Measurements from ENCODE around the gene TCF4. TPM values are rescaled to one million over a fixed set of nuclear protein-coding genes. Genes with fewer than 3 reads are reported as not detected.

The TCF4 gene
- total RNA-seq, 1 experiment from 2014 or later: 14.7 TPM

GRCh38 chr18:55418439-55418838 lies 169.6 kb downstream of the TCF4 start:
- no peak for DNase-seq (ENCODE audit: low read depth)

GRCh38 chr18:55416791-55417190 lies 171.2 kb downstream of the TCF4 start:
- DNase-seq (ENCODE audit: low read depth): no peak

DNA sequence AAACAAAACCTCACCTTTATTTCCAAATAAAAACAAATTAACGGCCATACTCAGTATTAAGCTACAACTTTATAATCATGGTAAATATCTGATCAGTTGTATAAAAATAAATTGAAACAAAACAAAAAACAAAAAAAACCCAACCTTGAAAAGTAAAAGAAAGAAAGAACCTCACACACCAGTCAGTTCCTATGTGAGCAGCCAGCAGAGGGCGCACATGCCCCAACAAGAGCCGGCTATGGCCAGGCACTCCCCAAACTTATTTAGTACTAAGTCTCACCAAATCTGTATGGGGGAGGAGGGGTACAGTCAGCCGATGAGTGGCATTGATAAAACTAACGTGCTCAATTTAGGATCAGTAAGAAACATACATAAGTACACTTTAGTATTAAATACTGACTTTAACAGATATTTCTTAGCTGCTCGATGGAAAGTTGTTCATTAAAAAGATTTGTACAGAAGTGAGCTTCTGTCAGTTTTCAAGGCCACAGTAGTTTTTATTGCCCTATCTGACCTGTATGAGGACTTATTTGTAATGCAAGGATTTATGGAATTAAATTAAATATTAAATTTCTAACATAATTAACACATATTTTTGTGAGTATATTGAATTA lies 172.6 kb downstream of the TCF4 start:
- DNase-seq (ENCODE audit: low read depth): peak; percentile 57

GRCh38 chr18:55414475-55414874 lies 173.5 kb downstream of the TCF4 start:
- DNase-seq (ENCODE audit: low read depth): no peak

GRCh38 chr18:55413474-55413873 lies 174.5 kb downstream of the TCF4 start:
- peak; percentile 70 for DNase-seq (ENCODE audit: low read depth)

GRCh38 chr18:55407774-55408535 lies 180.0 kb downstream of the TCF4 start:
- no peak for DNase-seq (ENCODE audit: low read depth)

- no peak for DNase-seq (ENCODE audit: low read depth)
These were observed 180.8 kb downstream of the TCF4 start for GRCh38 chr18:55407191-55407590.

- no peak for DNase-seq (ENCODE audit: low read depth)
These were observed 181.5 kb downstream of the TCF4 start for GRCh38 chr18:55406451-55406991.

- peak; percentile 89 for DNase-seq (ENCODE audit: low read depth)
These were observed 182.0 kb downstream of the TCF4 start for GRCh38 chr18:55405893-55406406.

GRCh38 chr18:55405475-55405874 lies 182.5 kb downstream of the TCF4 start:
- DNase-seq (ENCODE audit: low read depth): no peak

DNA sequence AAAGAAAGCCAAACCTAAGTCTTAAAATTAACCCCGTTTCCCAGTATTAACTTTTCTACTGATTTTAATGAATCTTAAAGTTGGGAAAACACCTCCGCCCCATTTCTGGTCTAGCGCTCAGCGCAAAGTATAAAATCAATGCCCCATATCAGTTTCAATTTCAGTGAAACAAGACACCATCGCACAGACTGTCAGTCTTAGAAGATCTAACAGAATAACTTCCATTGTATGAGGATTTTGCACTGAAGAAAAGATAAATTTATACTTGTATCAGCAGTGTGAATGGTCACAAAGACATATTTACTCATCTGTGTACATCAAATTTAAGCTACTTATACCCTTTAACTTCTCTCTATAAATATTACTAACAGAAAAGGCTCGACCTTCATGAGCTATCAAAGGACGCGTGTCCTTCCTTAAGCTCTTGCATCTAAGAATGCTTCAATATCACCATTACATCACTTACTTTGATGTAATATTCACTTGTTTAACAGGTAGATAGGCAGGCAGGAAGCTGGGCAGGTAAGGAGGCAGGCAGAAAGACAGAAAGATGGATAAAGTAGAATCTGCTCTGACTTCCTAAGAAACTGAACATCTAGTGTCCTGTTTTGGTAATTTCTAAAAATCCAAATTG lies 183.0 kb downstream of the TCF4 start:
- DNase-seq (ENCODE audit: low read depth): no peak

DNA sequence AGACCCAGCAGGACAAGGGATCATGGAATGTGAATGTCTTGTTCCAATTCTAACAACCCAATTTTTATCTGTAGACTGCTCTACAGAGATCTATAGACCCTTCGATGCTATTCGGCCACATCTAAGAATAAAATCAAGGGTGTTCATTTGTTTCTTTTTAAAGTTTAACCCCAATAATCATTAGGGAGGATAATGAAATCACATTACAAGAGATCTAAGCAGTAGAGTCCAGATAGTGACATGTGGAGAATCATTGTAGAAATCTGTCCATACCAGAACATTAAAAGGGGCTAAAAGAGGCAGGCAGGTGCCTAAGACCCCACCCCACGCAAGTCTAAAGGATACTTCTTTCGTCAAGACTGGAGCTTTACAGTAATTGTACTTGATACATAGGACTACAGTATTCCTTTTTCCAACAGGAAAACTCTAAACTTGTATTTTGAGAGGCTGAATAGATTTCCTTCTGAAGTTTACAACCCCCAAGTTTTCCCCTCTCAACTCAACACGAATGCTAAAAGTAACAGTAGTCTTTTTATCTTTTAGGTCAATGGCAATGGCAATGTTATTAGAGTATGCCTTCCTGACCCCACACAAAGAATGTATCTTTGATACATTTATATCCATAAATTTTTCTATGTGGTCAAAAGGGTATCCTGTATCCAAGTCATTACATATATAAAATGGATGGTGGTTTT lies 183.7 kb downstream of the TCF4 start:
- no peak for DNase-seq (ENCODE audit: low read depth)

DNA sequence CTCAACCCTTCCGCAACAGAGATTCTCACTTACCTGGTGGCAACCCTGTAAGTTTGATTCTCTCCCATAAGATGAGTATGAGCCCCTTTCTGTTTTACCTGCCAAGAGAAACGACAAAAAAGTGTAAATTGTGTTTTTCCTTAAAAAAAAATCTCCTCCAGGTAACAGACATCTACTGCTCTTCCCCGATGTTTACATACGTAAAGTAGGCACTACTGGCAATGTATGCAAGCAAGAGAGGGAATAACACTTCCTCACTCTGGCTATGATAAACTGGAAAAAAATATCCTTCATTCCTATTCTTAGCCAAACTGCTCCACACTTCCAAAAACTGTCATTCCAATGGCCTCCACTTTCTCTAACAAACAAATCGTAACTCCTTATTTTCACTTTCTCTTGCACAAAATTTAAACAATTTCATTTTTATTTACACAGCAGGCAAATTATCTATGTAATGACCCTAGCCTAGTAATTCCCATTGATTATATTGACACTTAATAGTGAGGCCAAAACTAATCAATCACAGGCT lies 184.5 kb downstream of the TCF4 start:
- no peak for DNase-seq (ENCODE audit: low read depth)

DNA sequence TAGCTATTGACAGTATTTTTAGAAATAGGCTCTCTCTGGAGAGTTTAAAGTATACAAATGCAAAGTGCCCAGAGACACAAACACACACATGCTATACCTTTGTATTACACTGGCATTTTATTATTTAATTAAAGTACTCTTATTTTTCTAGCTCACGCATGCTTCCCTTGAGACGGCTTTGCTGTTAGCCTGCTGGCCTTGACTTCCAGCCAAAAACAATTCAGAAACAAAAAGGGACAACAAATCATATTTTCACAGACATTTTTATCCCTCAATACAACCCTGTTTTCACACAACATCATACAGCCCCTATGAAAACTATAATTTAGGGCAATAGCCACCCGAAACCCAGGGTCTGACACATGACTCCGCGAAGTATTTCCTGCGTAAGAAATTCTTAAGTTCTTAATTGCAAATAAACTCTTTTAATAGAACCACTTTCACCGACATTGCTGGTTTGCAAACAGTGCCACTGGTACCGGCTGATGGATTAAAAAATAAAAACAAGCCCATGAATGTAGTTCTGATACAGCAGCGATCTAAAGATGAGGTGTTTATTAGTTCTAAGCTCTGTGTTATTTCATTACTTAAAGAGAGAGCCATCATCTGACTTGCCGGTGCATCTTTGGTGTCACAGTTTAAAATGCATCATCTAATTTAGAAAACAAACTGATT lies 185.1 kb downstream of the TCF4 start:
- no peak for DNase-seq (ENCODE audit: low read depth)

- peak; percentile 30 for DNase-seq (ENCODE audit: low read depth)
These were observed 186.3 kb downstream of the TCF4 start for GRCh38 chr18:55401638-55402191.

GRCh38 chr18:55400590-55401541 lies 187.1 kb downstream of the TCF4 start:
- DNase-seq (ENCODE audit: low read depth): no peak

DNA sequence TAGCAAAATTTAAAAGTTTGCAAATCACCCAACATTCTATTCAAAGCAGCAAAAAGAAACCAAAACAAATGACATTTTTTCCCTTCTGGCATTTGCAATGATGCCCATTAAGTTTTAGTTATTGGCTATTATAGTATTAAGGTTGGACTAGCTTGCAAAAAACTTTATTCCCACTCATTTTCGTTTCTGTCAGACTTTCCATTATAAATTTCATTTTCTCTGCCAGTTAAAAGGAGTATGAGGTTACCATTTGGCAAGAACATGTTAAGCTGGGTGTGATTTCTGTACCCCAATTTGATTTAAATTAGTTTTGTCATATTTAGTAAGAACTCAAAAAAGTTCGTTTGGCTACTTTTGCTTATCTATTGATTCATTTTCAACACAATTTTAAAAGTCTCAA lies 187.9 kb downstream of the TCF4 start:
- DNase-seq (ENCODE audit: low read depth): no peak

DNA sequence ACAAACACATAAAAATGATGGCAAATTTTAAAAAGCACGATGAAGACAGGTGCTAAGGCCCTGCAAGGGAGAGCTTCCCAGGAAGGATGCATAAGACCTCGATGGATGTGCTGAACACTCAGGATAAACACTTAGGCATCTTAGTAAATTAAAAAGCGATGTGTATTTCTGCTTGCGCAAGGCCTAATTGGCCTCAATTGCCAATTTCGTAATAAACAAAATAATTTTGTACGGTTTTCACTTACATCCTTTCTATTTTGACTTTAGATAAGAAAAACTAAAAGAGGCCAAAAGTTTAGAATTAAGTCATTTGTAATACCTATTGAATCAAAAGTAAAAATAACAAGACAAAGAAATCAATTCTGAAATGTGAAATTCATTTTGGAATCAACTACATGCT lies 189.1 kb downstream of the TCF4 start:
- no peak for DNase-seq (ENCODE audit: low read depth)

DNA sequence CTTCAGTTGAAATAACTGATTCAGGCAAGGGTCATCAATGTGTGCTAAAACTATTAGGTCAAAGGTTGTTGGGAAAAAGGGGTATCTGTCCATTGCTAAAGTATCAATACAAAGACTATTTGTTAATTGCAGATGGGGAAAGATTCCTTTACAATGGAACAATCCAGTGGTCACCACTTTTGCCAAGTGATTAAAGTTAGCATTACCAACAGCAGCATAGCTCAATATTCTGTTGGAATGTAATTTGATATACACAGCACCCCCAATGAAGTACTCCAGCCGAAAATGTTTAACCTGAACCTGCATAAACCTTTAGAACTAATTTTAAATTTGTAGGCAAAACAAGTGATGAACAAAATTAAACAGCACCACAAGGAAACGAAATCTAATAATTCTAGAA lies 191.0 kb downstream of the TCF4 start:
- DNase-seq (ENCODE audit: low read depth): no peak
